Right atrium auricular region (tissue), 2 donors: ENCODE results near the gene SERPINB3. TPM values are rescaled to one million over a fixed set of nuclear protein-coding genes. Genes with fewer than 3 reads are reported as not detected.

Experiments used
- DNase-seq: peaks from one replicate; pipeline ENCODE4 v3.0.0-alpha.2; 2019; ENCODE audit warnings: low spot score
- H3K27ac ChIP-seq, 2 donors: fragments of 200-600 bp; sonication (generic); 1 replicate in 1 of 2; 2 replicates in 1 of 2; pipeline ENCODE4 v1.5.1; 2016 to 2019
- H3K27me3 ChIP-seq, 2 donors: fragments of 200-600 bp; sonication (generic); one replicate each; pipeline versions ENCODE4 v1.5.1 to v1.6.0; 2017 to 2019
- H3K36me3 ChIP-seq: fragments of 200-600 bp; sonication (generic); one replicate; pipeline ENCODE4 v1.5.1; 2016
- H3K4me1 ChIP-seq, 2 donors: fragments of 200-600 bp; sonication (generic); one replicate each; pipeline versions ENCODE4 v1.5.1 to v1.6.0; 2017 to 2019
- H3K4me3 ChIP-seq, 2 donors: fragments of 200-600 bp; sonication (generic); 1 replicate in 1 of 2; 2 replicates in 1 of 2; pipeline ENCODE4 v1.5.1; 2017 to 2019; ENCODE audit warnings: mild to moderate bottlenecking in 1 of 2, moderate library complexity in 1 of 2
- H3K9me3 ChIP-seq, 2 donors: fragments of 200-600 bp; sonication (generic); one replicate each; pipeline ENCODE4 v1.5.1; 2019
- CTCF ChIP-seq, 2 donors: fragments of 200-600 bp; sonication (generic); IDR thresholded peaks; one replicate each; pipeline ENCODE4 v1.5.1; 2019; ENCODE audit warnings: antibody characterized with exemption in 2 of 2
- total RNA-seq, 2 donors: library from RNA; depleted of rRNA; stranded (reverse); fragments of >200 nt; gene quantifications; one replicate each; pipeline ENCODE4 v1.1.0, GENCODE V29; 2016

The SERPINB3 gene
- total RNA-seq, 2 donors from 2014 or later, result not detected

GRCh38 chr18:63700501-63700900 lies 38.8 kb upstream of the SERPINB3 start:
- Histone ChIP-seq H3K36me3 (no peaks in the 10 kb centered on the region), H3K9me3 (no peaks in the 10 kb centered on the region), H3K27me3 (no peaks in the 10 kb centered on the region), H3K4me1 (no peaks in the 10 kb centered on the region), H3K27ac (no peak overlapping the region), H3K4me3 (no peak overlapping the region)
- TF ChIP-seq CTCF (IDR thresholded peaks at IDR 0.05), result no peak
- DNase-seq, result no peak

GRCh38 chr18:63697097-63697660 lies 35.5 kb upstream of the SERPINB3 start:
- Histone ChIP-seq H3K4me1 (no peaks in the 10 kb centered on the region), H3K27me3 (no peaks in the 10 kb centered on the region), H3K4me3 (no peak overlapping the region), H3K36me3 (no peaks in the 10 kb centered on the region), H3K9me3 (no peaks in the 10 kb centered on the region), H3K27ac (no peak overlapping the region)
- no peak for DNase-seq
- TF ChIP-seq CTCF (IDR thresholded peaks at IDR 0.05), result no peak

GRCh38 chr18:63689064-63689463 lies 27.4 kb upstream of the SERPINB3 start:
- DNase-seq, result no peak
- Histone ChIP-seq H3K4me3 (no peak overlapping the region), H3K36me3 (no peaks in the 10 kb centered on the region), H3K9me3 (no peaks in the 10 kb centered on the region), H3K4me1 (no peaks in the 10 kb centered on the region), H3K27me3 (no peaks in the 10 kb centered on the region), H3K27ac (no peak overlapping the region)
- no peak for TF ChIP-seq CTCF (IDR thresholded peaks at IDR 0.05)

- Histone ChIP-seq H3K4me1 (no peaks in the 10 kb centered on the region), H3K27ac (no peak overlapping the region), H3K4me3 (no peak overlapping the region), H3K9me3 (no peaks in the 10 kb centered on the region), H3K36me3 (no peaks in the 10 kb centered on the region), H3K27me3 (no peaks in the 10 kb centered on the region)
- TF ChIP-seq CTCF (IDR thresholded peaks at IDR 0.05), result no peak
- DNase-seq, result no peak
These were observed 25.2 kb upstream of the SERPINB3 start for GRCh38 chr18:63686871-63687270.

- H3K36me3 ChIP-seq, result no peaks in the 10 kb centered on the region
- no peak overlapping the region for H3K4me3 ChIP-seq
- H3K27ac ChIP-seq, result no peak overlapping the region
- H3K27me3 ChIP-seq, result no peaks in the 10 kb centered on the region
- H3K9me3 ChIP-seq, result no peaks in the 10 kb centered on the region
- no peak for DNase-seq
- no peaks in the 10 kb centered on the region for H3K4me1 ChIP-seq
- no peak for TF ChIP-seq CTCF (IDR thresholded peaks at IDR 0.05)
These were observed 23.0 kb upstream of the SERPINB3 start for GRCh38 chr18:63684718-63685117.

- Histone ChIP-seq H3K4me1 (no peaks in the 10 kb centered on the region), H3K27ac (no peak overlapping the region), H3K36me3 (no peaks in the 10 kb centered on the region), H3K4me3 (no peak overlapping the region), H3K9me3 (no peaks in the 10 kb centered on the region), H3K27me3 (no peaks in the 10 kb centered on the region)
- no peak for TF ChIP-seq CTCF (IDR thresholded peaks at IDR 0.05)
- DNase-seq, result no peak
These were observed 22.2 kb upstream of the SERPINB3 start for GRCh38 chr18:63683890-63684289.
